HuH-7 (cell line): ENCODE results near the gene CDC73.
"Not testable (repeated sequence)": the region's sequence is repeated elsewhere in the genome, so short reads cannot be mapped to it uniquely, and the experiment has no call there.

ENCODE experiments used
- DNase-seq: peaks from one replicate; pipeline ENCODE4 v3.0.0; 2011; ENCODE audit warnings: low spot score

CDC73 gene

DNA sequence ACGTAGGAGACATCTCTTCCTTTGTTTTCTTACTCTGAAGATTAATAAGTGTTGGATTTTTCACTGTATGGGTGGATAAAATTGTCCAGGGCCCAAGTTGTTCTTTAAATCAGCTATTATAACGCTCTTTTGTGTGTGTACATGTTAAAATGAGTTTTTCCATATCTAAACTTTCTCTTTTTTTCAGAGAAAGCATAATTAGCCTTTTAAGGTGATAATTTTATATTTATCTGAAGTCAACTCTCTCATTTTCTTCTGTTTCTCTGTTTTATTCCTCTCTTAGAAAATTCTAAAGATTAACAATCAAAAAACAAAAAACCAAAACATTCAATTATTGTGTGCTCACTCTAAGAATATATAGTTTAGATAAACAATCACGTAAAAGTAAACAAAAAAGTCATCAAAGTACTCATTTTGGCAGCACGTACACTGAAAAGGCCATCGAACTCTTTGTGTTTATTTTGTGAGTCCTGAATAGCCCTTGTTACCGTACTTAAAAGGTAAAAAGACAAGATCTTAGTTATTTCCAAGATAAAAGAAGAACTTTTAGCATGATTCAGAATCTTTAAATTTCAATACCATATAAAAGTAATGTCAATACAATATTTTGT lies 7.2 kb upstream of the CDC73 start:
- no peak for DNase-seq

- peak; percentile 45 for DNase-seq
These were observed 6.1 kb upstream of the CDC73 start for GRCh38 chr1:193115629-193116227.

GRCh38 chr1:193117167-193117566 lies 4.7 kb upstream of the CDC73 start:
- DNase-seq = not testable (repeated sequence)

DNA sequence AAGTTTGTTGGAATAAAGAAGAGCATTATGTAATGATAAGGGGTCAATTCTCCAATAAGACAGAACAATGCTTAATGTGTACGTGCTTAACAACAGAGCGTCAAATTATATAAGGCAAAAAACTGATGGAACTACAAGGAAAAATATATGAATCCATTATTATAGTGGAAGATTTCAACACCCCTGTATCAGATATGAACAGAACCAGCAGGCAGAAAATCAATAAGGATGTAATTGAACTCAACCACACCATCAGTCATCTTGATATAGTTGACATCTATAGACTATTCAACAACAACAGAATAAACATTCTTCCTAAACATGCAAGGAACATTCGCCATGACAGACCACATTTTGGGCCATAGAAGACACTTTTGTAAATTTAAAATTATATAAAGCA lies 3.6 kb upstream of the CDC73 start:
- no peak for DNase-seq

DNA sequence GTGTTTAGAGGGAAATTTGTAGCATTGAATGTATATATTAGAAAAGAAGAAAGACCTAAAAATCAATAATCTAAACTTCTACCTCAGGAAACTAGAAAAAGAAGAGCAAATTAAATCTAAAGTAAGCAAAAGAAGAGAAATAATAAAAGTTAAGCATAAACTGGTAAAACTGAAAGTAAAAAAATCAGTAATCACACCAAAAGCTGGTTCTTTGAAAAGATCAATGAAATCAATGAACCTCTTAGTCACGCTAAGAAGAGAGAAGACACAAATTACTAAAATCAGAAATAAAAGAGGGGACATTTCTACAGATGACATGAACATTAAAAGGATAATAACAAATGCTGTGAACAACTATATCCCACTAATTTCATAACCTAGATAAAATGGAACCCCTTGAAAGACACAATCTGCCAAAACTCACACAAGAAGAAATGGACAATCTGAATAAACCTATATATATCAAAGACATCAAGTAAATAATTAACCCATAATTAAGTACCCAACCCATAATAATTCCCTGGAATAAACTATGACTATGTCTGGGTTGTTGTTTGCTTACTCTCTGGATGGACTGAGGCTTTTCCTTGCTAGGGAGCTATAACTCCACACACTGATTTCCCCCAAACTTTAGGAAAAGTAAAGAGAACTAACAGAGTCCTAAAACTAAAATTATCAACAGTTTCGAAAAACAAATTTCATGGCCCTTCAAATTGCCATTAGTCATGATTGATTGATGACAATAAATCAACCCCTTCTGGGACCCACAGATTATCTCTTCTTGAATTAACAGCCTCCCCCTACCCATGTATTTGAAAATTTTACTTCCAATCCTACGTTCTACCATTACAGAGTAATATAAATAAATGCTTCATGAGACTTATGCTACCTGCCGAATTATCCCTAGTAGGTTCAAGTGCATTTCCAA lies 2.8 kb upstream of the CDC73 start:
- DNase-seq = no peak

DNA sequence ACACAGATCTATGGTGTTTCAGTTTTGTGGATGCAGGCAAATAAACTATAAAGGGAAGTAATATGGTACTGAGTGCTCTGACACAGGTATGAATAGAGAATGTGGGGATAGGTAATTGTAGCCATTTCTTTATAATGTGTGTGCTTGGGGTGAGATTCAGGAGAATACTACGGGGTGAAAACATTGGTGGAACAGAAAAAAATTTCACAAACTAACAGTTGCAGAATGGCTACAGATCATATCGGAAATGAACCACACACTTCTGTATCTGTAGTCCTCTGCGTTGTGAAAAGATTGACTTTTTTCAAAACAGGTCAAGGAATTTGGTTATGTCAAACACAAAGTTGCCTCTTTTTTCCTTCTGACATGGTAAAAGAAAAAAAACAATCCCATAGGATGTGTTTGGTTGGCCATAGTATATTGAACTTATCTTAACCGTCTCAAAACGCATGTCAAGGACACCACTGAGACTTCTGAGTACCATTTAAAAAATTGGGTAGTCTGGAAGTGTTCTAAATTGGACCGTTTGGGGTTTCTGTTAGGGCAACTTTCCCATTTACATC lies 1.1 kb upstream of the CDC73 start:
- no peak for DNase-seq

- no peak for DNase-seq
These were observed 1.9 kb downstream of the CDC73 start for GRCh38 chr1:193123751-193124150.

DNA sequence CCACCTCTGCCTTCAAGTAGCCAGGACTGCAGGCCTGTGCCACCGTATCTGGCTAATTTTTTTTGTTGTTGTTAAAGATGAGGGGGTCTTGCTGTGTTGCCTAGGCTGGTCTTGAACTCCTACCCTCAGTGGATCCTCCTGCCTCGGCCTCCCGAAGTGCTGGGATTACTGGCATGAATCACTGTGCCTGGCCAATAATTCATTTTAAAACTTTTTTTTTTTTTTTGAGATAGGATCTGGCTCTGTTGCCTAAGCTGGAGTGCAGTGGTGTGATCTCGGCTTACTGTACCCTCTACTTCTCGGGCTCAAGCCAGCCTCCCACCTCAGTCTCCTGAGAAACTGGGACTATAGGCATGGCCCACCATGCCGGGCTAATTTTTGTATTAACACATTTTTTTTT lies 3.5 kb downstream of the CDC73 start:
- DNase-seq = no peak

DNA sequence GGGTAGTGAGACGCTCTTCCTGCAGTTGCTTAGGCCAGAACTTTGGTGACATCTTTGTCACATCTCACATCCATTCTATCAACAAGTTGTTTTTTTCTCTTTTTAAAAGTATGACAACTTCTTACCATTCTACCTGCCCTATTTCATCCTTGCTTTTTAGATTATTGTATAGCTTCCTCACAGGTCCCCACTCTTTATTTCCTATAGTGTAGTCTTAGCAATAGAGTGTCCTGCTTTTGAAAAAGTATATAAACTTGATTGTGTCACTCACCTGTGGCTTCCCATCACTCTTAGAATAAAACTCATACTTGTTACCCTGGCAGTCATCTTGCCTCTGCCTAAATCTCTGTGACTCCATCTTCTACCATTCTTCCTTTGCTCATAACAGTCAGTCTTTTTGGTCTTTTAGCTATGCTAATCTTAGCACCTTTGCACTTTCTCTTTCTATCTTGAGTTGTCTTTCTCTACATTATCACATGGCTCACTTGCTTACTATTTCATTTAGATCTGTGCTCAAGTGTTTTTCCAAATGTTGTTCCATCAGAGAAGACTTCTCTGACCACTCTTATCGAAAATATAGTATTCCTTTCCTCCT lies 9.5 kb downstream of the CDC73 start:
- no peak for DNase-seq

DNA sequence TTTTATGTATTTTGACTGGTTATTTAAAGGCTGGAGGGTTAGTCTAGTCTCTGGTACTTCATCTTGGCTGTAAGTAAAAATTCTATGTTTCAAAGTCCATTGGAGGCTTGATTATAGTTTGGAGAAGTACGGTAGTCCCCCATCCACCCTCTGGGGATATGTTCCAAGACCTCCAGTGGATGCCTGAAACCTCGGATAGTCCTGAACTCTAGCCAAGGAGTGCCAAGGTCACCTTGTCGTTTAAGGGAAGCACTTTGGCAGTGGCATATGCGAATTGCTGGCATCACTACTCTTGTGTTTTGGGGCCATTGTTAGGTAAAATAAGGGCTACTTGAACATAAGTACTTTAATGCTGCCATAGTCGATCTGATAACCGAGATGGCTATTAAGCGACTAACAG lies 18.4 kb downstream of the CDC73 start:
- DNase-seq = no peak

- DNase-seq = no peak
These were observed 20.0 kb downstream of the CDC73 start for GRCh38 chr1:193141804-193142203.

DNA sequence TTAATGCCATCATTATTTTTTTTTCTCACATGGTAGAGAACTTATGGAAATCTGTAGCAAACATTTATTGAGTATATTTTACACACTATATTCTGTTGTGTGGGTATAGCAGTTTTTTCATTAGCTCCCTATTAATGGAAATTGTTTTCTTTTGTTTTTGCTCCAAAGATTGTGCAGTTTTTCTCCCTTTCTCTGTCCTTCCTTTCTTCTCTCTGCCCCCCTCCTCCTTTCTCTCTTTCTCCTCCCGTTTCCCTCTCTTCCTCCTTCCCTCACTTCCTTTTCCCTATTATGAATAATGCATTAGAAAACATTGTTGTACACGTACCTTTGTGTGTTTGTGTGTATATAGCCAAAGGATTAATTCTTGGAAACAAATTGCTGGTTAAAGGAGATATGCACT lies 20.6 kb downstream of the CDC73 start:
- DNase-seq = no peak

DNA sequence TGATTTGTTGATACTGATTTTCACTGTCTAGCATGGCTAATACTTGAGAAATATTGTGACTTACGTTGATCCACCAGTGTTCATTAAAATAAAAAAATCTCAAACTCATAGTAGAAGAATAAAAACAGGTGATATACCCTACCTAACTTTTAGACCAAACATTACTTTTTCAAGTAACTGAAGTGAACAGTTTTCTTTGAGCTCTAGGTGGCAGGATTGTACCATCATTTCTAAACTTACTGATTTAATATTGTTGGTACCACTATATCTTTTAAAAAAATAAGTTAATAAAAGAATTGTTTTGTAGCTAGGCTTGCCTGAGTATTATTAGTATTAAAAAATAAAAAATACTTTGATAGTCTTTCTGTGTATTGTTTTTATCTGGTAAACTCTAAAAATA lies 21.5 kb downstream of the CDC73 start:
- DNase-seq = no peak

- DNase-seq = no peak
These were observed 22.6 kb downstream of the CDC73 start for GRCh38 chr1:193144361-193144938.

DNA sequence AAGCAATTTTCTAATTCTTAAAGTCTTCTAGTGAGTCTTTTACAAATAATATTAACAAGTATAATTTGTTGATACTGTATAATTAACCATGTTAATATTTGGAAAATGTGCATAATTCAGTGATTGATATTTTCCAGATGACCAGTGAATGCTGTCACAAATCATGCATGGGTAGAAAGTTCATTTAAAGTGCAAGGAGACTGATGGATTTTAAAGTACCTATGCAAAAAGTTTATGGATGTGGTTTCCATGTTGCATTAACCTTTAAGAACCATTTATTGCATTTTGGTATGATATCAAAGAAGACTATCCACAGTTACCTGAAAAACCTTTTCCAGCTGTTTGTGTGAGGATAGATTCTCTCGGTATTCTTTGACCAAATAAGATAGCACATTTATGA lies 23.2 kb downstream of the CDC73 start:
- DNase-seq = no peak

DNA sequence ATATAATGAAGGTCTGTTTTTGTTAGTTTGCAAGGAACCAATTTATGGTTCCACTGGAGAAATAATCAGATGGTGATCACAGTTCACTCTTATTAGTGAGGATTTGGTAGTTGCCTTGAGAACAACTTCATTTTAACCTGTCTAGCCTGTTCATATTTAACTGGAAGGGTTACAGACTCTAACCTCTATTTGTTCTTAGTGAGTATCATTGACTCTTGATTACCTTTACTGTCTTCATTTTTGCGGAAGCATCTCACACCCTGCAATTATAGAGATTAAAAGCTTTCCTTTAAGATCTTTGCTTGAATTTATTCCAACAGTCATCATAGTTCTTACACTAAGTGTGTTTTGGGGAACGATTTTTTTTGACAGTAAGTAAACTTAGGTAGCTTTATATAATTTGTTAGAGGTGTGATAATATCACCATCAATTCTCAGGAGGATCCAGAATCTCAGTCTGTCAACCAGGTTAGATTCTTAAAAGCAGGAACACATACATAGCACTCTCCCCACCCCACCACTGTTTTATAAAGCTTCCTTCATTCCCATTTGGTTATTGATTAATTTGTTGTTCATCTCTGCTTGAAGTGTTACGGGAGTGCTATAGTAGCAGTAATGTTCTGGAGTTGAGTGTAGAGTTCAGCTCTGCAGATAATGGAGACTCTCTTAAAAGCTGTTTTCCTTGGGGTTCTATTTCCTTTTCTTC lies 34.4 kb downstream of the CDC73 start:
- DNase-seq = no peak

DNA sequence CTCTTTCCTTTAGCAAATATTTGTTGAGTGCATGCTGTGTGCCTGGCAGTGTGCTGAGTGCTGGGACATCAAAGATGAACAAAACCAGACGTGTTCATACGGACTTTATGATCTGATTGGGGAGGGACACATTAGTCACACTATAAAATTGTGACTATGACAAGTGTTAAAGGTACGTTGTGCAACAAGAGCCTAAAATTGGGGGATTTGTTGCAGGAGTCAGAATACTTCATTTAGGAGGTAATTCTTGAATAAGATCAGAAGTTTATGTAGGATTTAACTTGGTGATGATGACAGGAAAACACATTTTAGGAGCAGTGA lies 35.0 kb downstream of the CDC73 start:
- DNase-seq = no peak

GRCh38 chr1:193157360-193157759 lies 35.5 kb downstream of the CDC73 start:
- DNase-seq = no peak

DNA sequence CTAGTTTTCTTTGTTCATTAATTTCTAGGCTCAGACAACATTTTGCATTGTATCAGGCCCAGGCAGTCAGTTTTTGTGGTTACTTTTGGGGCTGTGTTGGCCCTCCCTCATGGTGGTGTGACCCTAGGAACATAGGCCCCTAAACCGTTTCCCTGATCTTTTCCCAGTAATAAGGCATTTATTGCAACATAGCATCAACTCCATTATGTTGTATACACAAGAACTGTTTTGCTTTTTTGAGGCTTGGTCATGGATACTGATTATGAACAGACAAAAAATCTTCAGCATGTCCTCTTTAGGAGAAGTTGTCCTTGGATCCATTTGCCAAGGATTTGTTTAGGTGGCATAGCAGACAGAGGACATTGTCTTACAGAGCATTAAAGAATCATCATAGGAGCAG lies 54.3 kb downstream of the CDC73 start:
- no peak for DNase-seq

GRCh38 chr1:193176788-193177187 lies 55.0 kb downstream of the CDC73 start:
- DNase-seq = no peak

DNA sequence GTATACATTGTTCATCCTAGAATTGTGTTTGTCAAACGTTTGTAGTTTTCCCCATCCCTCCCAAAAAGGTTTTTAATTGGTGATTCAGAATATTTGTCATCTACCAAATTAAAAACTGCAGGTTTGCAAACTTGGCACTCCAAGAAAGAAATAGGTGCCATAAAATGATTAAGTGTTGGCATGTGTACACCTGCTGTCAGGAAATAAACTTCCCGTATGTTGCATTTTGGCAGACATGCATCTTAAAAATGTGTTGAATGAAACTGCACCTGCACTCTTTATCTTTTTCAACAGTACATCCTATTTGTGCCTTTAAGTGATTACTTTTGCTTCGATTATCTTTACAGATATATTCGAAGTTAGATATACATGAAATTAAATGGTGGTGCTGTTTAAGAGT lies 57.3 kb downstream of the CDC73 start:
- DNase-seq = no peak

- DNase-seq = no peak
These were observed 59.7 kb downstream of the CDC73 start for GRCh38 chr1:193181536-193181935.
